Activated T-helper 1 cell treated with anti-CD3 and anti-CD28 coated beads, Interleukin-2, amount 50 U/mL, for 16 hours (primary cell): ENCODE measurements around the gene CNP.
"Not testable (repeated sequence)": the region's sequence is repeated elsewhere in the genome, so short reads cannot be mapped to it uniquely, and the experiment has no call there.

Experiments
- DNase-seq, 2 donors: peaks; one replicate each; pipeline ENCODE4 v3.0.0-alpha.2; 2020; ENCODE audit warnings: low read depth in 1 of 2, low spot score in 1 of 2

Gene CNP

DNA sequence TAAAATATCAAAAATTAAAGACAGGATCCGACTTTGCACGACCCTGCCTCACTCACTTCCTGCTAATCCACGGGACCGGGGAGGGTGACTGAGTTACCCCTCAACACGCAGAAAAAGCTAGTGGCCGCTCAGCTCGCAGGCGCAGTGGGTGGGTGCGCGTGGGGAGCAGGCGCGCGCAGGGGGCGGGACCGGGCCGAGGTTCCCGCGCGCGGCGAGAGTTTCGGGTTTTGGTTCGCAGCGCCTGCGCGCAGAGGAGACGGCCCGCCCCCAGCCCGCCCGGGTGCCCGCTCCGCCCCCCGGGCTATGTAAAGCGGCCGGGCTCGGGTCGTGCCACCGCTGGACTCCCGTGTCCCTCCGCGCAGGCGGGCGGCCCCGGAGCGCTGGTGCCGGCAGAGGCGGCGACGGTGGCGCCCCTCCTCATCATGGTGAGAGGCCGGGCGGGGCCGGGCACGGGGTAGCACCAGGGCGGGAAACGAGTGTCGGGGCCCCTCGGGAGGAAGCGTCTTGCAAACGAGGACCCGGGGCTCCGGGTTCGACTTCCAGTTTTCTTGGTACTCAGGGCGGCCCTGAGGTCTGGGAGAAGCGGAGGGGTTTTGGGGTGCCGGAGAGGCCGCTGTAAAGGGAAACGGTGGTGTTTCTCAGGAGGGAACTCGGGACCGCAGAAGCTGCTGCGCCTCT is at the start of gene CNP:
TSS of gene CNP (plus strand) at position 333 of the 678 bp plus-strand sequence. CDS start at position 423, 90 bp downstream.
- DNase-seq: peak; percentile 81 to 87

DNA sequence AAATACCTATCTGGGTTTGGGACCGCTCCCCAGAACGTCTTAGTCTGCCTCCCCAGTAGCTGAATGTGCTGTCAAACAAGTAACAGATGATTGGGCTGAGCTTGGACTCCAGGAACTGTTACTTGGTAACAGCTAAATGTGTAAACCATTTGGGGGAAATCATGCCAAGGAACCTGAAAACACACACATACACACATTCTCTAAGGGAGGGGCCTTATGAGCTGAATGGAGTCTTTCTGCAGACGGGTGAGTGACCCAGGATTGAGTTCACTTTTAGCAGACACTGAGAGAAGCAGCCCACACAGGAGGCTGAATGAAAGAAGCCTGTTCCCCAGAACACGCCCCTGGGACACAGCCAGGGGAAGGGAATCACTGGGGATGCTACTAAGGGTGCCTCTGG is 49.4 kb upstream of the CNP start:
- no peak for DNase-seq

DNA sequence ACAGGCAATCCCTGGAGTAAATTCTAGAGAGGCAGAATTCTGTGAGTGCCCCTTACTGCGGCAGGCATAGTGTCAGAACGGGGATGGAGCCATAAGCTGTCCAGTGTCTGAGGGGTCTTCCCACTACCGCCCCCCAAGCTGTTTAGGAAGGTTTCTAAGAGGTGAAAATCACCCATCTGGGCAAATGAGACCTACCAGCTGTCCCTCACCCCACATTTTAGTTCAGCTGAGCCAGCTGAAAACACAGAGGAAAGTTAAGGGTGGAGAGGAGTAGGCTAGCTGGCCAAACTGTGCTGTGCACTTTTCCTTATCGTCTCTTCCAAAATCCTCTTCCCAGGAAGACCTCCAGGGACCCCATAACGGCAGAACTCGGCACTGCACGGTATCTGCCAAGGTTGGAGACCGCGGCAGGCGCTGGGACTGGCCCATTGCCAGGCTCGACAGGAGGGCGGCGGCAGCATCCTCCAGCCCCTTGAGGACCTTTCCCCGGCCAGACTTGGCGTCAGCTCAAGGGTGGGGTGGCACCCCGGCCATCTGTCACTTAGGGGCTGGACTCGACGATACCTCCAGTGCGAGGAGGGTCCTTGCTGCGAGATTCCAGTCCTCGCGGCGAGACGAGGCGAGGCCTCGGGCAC is 48.8 kb upstream of the CNP start:
- DNase-seq: peak in 1 of 2 donors; percentile 20

DNA sequence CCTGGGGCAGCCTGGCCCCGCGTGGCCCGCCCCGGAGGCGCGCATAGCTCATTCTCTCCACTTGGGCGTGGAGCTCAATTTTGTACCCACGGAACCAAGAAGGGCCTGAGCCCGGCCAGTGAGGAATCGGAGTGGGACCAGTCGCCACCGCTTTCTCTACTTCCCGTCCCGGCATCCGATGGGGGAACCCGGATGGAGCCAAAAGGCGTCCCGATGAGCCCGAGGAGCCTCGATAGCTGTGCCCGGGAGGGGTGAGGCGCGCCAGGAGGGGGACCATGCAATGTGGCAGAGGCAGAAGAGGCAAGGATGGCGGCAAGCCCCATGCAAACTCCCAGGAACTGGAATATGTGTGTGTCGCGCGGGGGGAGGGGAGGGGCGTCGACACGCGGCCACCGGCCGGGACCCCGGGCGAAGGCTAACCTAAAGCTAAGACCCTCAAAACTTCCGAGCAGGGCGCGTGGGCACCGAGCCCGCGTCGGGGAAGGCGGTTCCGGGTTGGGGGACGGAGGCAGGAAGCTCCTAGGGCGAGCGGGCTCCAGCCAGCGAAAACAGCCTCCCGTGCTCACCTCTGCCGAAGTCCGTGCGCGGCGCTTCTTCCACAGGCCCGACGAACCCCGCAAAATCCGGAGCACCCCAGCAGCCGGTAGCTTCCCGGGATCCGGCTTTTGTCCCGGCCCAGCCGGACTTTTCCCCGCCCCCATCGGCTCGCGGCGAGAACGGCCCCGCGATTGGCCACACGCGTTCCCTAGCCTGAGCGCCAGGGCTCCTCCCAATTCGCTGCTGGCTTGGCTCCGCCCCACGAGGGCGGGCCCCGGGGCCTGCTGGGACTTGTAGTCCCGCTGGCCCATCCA is 48.1 kb upstream of the CNP start, which contains the start of gene ACLY:
TSS of gene ACLY (minus strand) at position 638 of the 851 bp plus-strand sequence. CDS start 5,078 bp downstream, outside the sequence.
- peak; percentile 86 to 94 for DNase-seq

DNA sequence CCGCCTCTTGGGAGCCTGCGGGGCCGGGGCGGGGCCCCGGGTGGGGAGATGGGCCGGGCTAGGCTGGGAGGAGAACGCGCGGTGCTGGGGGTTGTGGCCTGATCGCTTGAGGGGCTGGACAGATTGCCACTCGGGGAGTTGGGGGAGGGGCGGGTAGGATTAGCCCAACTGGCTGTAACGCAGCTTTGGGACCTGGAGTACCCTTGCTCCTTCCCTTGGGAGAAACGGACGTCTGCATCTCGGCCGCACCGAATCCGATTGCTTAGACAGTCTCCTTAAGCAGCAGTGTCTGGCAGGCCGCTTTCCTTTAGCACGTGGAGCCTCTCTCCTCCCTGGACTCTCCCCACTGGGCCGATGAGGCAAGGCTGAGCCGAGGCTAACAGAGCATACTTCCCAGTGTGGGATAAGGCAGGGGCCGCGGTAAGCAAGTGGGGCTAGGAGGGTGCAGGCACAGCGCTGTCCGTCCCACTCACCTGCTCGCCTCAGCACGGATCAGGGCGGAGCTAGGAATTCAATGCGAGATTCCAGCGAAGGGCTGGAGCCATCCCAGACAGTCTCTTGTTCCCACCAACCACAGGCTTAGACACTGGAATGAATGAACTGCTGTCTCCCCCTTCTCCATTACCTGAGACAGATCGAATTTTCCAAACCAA is 47.3 kb upstream of the CNP start:
- no peak for DNase-seq

DNA sequence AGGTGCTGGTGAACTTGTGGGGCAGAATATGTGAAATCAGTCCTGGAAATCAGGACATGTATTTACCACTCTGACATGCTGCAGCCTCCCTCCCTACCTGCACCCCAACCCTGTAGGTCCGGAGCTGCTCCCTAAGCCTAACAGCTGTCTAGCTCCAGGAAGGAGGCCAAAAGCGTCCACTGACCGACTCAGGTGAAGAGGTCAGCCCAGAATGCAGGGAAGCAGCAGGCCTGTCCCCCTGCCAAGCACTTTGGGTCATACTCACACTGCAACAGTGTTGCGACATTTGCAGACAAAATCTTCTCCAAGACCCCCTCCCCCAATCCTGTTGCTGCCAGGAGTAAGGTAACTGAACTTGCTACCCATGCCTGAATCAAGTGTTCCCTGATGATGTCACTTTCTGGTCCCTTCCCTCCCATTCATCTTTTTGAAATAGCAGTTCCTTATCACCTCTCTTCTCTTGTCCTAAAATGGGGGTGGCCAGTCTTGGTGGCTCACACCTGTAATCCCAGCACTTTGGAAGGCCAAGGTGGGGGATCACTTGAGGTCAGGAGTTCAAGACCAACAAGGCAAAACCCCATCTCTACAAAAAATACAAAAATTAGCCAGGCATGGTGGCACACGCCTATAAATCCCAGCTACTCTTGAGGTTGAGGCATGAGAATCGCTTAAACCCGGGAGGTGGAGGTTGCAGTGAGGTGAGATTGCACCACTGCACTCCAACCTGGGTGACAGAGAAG is 46.6 kb upstream of the CNP start:
- no peak for DNase-seq

DNA sequence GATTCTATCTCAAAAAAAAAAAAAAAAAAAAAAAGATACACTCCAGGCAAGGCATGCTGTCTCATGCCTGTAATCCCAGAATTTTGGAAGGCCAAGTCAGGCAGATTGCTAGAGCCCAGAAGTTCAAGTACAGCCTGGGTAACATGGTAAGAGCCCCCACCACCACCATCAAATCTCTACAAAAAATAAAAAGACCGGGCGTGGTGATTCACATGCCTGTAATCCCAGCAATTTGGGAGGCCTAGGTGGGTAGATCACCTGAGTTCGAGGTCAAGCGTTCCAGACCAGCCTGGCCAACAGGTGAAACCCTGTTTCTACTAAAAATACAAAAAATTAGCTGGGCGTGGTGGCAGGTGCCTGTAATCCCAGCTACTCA is 46.0 kb upstream of the CNP start:
- no peak for DNase-seq

DNA sequence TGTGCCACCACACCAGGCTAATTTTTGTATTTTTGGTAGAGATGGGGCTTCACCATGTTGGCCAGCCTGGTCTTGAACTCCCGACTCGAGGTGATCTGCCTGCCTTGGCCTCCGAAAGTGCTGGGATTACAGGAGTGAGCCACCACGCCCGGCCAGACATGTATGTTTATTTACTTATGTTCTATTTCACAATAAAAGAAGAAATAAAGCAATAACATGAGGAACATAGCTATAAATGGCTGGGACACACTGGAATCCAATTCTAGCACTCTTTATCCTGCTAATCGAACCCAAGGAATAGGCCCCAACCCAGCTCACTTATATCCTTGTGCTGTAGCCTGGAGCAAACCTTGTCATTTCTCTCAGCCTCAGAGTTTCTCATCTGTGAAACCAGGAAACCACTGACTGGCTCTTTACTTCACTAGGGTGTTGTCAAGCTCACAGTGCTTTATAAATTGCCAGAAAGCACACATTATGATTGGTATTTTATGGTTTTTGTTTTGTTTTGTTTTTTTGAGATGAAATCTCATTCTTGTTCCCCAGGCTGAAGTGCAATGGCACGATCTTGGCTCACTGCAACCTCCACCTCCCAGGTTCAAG is 40.5 kb upstream of the CNP start:
- no peak for DNase-seq

DNA sequence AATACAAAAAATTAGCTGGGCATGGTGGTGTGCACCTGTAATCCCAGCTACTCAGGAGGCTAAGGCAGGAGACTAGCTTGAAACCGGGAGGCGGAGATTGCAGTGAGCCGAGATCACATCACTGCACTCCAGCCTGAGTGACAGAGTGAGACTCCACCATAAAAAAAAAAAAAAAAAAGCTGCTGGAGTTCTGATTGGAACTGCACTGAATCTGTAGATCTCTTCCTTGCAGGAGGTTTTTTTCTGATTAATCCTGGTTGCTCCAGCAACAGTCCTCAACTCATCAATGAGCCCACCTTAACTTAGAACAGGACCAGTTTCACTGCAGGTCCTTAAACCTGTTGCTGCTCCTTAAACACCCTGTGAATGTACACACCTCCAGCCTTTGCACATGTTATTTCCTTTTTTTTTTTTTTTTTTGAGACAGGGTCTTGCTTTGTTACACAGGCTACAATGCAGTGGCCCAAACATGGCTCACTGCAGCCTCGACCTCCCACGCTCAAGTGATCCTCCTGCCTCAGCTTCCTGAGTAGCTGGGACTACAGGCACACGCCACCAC is 37.8 kb upstream of the CNP start:
- no peak for DNase-seq

DNA sequence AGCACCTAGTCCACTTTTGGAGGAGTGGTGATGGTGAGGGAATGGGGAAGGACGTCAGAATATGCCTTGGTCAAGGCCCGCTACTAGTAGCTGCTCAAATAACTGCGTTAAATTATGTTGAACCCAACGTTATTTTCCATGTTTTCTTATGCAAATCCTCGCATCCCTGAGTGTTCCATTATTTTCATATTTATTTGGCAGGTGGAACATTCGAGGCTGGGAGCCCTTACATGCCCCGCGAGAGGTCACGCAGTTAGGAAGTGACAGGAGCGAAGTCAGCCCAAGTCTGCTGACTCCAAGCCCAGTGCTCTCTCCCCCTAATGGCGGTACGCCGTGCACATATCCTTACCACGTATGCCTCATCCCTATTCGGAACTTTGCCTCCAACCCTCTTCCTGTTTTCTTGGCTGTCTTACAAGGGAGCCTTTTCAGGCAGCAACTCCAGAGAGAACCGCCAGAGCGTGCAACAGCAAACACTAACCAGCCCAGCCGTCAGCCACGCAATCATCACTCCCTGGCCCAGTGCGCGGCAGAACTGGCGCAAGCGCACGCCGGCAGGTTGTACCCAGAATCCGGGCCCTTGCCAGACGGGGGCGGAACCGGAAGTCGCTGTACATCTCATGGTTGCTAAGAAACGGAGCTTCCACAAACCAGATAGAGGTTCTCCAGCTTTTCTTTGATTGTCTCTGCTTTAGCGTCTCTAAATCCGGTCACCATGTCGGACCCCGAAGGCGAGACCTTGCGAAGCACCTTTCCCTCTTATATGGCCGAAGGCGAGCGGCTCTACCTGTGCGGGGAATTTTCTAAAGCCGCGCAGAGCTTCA is 36.4 kb upstream of the CNP start, which contains the start of gene ODAD4:
TSS of gene ODAD4 (plus strand) at position 609 of the 824 bp plus-strand sequence. CDS start at position 716, 107 bp downstream.
- peak; percentile 92 to 94 for DNase-seq

DNA sequence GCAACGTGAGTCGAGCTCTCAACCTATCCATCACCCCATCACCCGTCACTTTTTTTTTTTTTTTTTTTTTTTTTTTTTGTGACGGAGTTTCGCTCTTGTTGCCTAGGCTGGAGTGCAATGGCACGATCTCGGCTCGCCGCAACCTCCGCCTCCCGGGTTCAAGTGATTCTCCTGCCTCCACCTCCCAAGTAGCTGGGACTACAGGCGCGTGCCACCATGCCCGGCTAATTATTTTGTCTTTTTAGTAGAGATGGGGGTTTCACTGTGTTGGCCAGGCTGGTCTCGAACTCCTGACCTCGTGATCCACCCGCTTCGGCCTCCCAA is 35.8 kb upstream of the CNP start:
- DNase-seq: not testable (repeated sequence)

DNA sequence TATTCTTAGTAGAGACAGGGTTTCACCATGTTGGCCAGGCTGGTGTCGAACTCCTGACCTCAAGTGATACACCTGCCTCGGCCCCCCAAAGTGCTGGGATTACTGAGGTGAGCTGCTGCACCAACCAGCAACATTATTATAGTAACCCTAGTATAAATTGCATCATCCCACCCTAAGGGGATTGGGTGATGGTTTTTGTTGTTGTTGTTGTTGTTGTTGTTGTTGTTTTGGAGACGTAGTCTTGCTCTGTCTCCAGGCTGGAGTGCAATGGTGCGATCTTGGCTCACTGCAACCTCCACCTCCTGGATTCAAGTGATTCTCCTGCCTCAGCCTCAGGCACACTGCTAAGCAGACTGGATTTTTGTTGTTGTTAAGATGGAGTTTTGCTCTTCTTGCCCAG is 34.9 kb upstream of the CNP start:
- DNase-seq: not testable (repeated sequence)

DNA sequence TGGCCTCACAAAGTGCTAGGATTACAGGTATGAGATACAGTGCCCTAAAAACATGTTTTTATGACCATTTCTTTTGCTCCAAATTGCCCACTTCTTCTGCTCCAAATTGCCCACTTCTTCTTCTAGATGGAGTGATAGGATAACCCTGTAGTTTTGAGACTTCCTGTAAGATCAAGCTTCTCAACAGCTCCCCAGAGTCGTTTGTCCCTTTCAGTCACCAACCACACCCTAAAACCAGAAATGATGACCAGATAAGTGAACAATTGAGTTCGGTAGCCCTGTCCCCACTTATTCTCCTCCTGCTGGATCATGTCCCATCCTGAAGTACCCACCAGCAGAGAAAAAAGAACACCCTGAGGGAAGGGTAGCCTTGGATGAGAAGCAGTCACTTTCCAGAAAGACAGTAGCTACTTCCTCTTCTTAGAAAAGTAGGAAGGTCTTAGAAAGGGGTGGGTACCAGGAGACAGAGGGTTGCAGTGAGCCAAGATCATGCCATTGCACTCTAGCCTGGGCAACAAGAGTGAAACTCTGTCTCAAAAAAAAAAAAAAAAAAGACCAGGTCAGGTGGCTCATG is 33.7 kb upstream of the CNP start:
- DNase-seq: no peak

DNA sequence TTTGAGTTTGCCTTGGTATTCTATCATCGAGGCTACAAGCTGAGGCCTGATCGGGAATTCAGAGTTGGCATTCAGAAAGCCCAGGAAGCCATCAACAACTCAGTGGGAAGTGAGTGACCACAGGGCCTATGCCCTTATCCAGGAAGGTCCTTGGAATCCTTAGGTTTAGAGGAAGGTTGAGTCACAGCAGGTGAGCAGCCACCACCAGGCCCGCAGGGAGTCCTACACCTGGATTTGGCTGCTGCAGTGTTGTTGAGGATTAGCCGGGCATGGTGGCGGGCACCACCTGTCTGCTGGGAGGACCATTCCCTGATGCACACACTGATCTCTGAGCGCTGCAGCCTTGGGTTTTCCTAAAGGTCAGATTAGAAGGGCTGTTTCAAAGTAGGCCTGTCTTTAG is 31.0 kb upstream of the CNP start:
- no peak for DNase-seq

DNA sequence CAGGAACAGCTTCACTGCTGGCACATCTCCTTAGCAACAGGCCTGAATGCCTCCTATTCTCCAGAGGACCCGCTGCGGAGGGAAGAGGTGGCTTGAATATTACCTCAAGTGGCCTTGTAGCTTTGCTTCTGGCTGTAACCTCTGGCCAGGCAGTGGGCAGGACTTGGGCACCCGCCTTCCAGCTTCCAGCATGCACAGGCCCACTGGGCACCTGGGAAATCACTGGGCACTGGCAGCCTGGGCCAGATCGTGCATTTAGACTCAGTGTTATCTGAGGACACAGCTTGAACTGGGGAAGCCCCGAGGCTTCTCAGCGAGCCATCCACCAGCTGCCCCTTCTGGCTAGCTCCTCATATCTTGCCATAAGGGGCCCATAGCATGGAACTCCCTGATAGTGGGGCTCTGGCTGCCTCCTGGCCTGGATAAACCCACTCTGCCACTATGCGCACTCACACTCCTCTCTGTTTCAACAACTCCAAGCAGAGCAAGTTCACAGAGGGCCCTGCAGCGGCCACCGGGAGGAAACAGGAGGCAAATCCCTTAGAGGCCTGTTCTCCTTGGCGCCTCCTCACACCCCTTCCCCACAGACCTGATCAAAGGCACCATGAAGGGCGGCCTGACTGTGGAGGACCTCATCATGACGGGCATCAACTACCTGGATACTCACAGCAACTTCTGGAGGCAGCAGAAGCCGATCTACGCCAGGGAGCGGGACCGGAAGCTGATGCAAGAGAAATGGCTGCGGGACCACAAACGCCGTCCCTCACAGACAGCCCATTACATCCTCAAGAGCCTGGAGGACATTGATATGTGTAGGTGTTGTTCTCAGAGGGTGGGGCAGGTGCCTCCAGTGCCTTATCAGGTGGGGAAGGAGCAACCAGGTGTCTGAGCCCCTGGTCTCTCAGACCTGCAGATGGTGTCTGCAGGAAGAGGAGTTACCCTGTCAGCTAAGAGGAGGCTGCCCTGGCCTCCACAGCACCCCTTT is 28.3 kb upstream of the CNP start:
- no peak for DNase-seq

DNA sequence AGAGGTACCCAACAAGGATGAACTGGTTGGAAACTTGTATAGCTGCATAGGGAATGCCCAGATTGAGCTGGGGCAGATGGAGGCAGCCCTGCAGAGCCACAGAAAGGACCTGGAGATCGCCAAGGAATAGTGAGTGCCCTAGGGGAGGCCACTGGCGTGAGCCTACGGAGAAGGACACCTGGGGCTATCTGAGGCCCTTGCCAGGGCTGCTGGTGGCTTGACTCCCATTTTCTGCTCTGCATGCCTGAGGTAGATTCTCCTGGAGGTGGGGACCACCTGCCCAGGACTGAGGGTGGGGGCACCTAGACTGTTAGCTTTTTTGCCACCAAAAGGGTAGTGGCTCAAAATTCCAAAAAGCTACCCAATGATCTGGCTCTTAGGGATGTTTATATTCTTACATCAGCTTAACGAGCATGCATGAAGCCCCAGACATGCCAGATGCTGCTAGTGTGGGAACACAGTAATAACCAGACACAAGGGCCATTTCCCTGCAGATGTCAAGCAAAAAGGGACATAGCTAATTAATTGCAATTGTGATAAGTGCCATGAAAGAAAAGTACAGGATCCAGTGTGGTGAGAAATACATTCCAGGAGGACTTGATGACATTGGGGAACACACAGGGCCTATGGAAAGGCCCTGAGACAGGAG is 27.4 kb upstream of the CNP start:
- no peak for DNase-seq

DNA sequence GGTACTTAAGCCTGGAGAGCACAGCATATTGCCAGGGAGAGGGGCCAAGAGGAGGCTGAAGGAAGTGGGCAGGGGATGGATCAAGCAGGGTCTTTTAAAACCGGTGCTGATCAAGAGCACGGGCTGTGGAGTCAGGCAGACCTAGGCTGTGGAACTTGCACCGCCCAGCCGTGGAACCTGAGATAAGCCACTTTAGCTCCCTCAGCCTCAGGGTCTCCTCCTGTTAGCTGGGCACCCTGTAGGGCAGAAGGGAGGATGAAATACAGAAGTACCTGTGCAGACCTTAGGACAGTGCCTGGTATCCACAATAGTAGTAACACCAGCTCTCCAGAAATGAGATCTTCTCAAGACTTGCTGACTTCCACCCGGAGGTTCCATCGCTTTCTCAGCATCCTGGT is 26.9 kb upstream of the CNP start:
- no peak for DNase-seq
